IPS DF 19.7 (cell line): ENCODE data around the gene KIF5A.
"Not testable (repeated sequence)": the region's sequence is repeated elsewhere in the genome, so short reads cannot be mapped to it uniquely, and the experiment has no call there.

Source experiments
- DNase-seq: peaks from one replicate; pipeline ENCODE4 v3.0.0-alpha.2; 2013; ENCODE audit warnings: low read depth, low spot score

The KIF5A gene

DNA sequence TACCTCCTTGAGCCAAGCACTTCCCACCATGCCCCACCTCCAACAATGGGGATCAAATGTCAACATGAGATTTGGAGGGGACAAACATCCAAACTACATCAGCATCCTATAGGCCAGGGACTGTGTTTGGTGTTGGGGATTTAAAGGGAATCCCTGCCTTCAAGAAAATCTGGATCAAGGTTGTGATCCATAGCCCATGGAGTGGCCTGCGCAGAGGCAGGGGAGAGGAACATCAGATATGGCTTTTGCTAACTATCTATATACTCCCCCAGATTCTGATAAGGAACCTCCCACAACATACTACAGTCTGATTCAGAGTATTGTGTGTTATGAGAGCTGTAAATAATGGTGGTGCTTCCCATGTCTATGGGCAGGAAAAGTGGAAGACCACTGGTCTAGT lies 5.1 kb downstream of the KIF5A start:
- DNase-seq: no peak

DNA sequence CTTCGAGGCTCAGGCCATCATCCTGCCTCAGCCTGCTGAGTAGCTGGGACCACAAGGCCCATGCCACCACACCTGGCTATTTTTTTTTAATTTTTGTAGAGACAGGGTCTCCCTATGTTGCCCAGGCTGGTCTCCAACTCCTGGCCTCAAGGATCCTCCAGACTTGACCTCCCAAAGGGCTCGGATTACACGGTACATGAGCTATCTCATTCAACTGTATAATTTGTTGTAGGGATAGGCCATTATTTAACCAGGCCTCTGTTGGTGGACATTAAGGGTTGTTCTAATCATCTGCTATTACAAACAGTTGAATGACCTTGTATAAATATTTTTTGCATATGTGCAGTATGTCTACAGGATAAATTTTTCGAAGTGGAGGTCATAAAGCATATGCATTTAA lies 9.0 kb downstream of the KIF5A start:
- no peak for DNase-seq

DNA sequence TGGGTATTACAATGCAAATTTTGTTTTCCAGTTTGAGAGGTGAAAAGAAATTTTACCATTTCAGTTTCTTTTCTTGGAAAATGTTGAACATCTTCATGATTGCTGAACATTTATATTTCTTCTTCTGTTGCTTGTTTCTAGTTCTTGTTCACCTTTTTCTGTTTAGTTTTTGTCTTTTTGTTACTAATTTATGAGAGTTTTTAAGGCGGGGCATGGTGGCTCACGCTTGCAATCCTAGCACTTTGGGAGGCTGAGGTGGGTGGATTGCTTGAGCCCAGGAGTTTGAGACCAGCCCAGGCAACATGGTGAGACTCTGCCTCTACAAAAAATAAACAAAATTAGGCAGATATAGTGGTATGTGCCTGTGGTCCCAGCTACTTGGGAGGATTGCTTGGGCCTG lies 10.7 kb downstream of the KIF5A start:
- no peak for DNase-seq

DNA sequence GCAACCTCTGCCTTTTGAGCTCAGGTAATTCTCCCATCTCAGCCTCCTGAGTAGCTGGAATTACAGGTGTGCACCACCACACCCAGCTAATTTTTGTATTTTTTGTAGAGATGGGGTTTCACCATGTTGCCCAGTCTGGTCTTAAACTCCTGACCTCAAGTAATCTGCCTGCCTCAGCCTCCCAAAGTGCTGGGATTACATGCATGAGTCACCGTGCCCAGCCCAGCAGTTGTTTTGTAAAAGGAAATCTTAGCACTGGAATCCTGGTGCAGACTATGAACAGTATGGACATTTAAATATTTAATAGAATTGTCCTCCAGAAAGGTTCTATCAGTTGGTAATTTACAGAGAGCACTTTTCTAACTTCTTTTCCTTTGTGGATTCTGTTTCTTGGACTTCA lies 11.3 kb downstream of the KIF5A start:
- not testable (repeated sequence) for DNase-seq

DNA sequence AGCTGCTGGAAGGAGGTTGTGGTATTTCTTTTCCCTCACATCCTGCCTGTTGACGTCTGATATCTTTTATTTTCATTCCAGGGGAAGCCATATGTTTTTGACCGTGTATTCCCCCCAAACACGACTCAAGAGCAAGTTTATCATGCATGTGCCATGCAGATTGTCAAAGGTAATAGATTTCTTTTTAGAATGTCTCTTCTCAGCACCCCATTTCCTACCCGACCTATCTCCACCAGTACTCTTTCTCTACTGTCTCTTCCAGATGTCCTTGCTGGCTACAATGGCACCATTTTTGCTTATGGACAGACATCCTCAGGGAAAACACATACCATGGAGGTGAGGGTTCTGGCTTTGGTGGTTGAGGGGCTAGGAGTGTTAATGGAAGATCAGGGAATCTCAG lies 13.5 kb downstream of the KIF5A start:
- DNase-seq: no peak

DNA sequence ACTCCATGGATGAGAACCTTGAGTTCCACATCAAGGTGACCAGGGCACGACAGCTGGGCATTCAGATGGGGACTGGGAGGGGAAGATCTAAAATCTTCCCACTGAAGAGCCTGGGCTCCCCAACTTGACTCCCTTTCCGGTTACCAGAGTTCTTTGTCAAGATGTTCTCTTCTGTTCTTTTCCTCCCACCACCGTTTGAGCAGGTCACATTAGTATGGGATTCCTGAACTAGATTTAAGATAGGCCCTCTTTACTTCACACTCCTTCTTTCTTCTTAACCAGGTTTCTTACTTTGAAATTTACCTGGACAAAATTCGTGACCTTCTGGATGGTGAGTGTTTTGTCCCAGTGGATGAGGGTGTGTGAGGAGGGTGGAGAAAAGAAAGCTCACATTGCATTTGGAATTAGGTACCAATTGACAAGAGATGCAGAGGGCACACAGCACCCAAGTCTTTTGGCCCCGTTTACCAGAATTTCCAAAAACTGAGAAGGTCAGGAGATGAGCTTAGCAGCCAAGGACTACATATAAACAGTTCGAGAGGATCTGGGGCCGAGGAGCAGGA lies 14.4 kb downstream of the KIF5A start:
- no peak for DNase-seq

DNA sequence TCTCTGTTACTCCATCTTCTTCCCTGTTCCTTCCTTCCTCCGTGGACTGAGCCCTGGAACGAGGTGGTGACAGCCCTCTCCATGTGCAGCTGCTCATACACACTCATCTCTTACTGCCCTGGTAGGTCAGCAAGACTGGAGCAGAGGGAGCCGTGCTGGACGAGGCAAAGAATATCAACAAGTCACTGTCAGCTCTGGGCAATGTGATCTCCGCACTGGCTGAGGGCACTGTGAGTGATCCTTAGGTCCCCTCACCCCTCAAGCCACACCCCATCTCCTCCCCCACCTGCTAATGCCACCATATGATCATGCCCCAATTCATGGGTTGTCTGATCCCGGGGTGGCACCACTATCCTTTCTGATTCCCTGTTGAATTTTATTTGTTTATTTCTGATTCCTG lies 19.0 kb downstream of the KIF5A start:
- no peak for DNase-seq

DNA sequence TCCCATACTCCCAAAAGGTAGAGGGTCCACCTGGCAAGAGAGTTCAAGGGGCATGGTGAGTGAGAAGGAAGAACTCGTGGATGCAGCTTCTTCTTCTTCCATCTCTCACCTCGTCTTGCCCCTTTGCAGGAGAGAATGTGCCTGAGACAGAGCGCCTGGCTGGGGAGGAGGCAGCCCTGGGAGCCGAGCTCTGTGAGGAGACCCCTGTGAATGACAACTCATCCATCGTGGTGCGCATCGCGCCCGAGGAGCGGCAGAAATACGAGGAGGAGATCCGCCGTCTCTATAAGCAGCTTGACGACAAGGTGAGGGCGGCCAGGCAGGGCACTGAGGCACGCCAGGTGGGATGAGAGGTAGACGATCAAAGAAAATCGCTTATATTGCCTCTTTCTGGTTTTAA lies 20.0 kb downstream of the KIF5A start:
- no peak for DNase-seq

DNA sequence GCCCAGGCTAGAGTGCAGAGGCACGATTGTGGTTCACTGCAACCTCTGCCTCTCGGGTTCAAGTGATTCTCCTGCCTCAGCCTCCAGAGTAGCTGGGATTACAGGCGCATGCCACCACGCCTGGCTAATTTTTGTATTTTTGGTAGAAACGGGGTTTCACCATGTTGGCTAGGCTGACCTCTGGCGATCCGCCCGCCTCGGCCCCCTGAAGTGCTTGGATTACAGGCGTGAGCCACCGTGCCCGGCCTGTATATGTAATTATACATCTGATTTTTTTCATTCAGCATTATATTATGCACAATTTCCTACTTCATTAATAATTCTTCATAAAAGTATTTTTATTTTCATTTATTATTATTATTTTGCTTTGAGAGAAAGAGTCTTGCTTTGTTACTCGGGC lies 20.6 kb downstream of the KIF5A start:
- DNase-seq: not testable (repeated sequence)

DNA sequence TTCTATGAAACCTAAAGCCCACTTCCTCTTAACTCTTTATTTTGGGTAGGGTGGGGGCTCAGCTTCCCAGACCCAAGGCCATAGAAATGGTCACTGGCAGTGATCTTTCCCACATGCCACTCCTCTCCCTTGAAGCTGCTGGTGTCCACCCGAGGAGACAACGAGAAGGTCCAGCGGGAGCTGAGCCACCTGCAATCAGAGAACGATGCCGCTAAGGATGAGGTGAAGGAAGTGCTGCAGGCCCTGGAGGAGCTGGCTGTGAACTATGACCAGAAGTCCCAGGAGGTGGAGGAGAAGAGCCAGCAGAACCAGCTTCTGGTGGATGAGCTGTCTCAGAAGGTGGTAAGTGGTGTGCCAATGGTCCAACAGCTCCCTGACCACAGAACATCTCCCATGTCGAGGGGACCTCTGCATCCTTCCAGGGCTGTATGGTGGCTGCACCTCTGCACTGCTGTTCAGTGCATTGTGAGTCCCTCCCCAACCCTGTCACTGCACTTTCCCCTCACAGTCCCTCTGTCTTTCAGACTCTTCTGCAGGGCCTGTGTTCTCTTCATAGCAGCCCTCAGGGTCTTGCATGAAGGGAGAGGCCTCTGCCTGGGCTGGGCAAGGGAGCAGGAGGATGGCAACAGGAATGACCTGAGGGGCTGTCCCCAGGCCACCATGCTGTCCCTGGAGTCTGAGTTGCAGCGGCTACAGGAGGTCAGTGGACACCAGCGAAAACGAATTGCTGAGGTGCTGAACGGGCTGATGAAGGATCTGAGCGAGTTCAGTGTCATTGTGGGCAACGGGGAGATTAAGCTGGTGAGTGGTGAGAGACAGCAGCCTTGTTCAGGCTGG lies 22.3 kb downstream of the KIF5A start:
- no peak for DNase-seq

DNA sequence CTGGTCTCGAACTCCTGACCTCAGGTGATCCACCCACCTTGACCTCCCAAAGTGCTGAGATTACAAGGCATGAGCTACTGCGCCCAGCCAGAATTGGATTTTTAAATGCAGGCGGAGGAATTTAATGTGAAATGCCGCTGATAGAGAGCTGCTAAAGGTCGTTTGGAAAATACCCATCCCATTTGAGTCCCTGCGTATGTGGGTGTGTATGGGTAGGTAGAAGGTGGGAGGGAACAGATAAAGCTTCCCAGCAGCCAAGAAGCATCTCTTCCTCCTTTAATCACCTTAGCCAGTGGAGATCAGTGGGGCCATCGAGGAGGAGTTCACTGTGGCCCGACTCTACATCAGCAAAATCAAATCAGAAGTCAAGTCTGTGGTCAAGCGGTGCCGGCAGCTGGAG lies 25.0 kb downstream of the KIF5A start:
- no peak for DNase-seq

DNA sequence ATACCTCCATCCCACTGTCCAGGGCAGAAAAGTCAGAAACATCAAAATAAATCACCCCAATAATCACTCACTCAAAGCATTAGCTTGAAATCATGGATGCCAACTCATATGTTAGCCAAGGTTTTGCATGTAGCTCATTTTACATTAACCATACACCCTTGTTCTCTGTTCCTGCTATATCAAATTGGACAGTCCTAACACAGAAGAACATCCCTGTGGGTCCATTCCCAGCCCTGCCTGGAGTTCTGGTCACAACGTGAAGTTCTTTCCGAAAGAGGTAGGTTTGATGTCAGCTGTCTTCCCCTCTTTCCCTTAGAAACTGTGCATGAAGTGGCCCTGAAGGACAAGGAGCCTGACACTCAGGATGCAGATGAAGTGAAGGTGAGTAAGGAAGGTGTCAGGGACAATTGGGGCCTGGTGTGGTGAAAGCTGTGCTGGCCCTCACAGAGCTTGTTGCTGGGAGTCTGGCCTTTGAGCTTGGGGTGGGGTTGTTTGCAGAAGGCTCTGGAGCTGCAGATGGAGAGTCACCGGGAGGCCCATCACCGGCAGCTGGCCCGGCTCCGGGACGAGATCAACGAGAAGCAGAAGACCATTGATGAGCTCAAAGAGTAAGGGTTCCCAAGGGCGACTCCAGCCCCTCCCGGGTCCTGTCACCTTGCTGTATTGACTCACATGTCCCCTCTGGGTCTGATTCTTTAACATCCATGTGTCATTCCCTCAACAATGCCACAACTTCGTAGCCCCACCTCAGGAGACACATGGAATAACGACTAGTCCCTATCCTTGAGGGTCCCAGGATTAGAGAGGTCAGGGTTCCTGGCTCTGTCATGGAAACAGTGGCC lies 26.1 kb downstream of the KIF5A start:
- no peak for DNase-seq

DNA sequence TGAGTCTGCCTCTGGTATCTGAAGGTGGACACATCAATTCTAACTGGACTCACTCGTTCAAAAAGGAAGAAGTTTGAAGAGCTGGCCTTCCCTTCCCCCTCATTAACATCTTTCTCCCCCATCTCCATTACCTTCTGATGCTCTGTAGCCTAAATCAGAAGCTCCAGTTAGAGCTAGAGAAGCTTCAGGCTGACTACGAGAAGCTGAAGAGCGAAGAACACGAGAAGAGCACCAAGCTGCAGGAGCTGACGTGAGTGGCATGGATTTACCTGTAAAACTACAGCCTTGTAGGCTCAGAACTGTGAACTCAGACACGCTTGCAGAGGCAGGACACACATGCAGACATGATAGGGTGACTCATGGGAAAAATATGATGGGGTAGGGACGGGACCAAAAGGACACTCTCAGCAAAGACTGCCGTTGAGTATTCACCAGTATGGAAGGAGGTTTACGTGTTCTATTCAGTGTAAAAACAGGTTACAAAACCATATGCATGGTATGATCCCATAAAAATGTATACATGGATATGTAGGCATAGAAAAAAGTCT lies 26.8 kb downstream of the KIF5A start:
- no peak for DNase-seq

DNA sequence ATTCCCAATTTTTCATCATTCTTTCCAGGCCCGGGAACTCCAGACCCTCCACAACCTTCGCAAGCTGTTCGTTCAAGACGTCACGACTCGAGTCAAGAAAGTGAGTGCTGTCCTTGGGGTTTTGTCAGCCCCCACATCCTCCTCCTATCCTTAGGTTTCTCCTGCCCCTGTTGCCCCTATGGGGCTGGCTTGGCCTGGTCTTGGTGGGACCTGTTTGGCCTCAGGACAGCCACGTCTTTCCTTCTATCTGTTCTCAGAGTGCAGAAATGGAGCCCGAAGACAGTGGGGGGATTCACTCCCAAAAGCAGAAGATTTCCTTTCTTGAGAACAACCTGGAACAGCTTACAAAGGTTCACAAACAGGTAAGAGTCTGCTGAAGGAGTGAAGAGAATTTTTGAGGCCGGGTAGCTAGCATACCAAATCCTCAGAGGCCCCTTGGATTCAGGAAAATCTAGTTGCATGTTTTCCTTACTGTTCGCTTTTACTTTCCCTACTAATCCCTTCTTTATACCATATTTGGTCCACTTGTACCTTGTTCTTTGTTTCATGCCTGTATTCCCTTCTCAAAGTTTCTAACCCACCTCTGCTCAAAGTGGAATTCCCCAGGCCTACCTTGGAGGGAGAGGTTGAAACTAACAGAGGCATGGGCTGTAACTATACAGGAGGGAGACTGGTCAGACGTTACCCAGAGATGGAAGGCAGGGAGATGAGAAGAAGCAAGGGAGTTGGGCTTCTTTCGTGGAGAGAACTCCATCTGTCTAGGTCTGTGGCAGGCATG lies 28.3 kb downstream of the KIF5A start:
- DNase-seq: no peak

DNA sequence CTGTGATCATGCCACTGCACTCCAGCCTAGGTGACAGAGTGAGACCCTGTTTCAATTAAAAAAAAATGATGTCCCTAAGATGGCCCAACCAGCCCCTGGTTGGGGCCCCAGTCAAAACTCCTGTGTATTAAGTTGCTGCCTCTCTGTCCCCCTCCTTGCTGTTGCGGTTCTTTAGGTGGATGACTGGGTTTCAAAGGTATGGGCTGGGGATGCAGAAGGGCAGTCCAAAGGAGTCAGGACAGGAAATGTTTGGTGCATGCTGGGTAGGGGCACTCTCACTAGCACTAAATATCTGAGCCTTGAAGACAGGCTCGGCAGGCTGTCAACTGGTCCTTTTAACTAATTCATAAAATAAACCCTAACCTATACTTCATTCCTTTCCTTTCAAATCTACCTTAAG lies 29.2 kb downstream of the KIF5A start:
- no peak for DNase-seq

DNA sequence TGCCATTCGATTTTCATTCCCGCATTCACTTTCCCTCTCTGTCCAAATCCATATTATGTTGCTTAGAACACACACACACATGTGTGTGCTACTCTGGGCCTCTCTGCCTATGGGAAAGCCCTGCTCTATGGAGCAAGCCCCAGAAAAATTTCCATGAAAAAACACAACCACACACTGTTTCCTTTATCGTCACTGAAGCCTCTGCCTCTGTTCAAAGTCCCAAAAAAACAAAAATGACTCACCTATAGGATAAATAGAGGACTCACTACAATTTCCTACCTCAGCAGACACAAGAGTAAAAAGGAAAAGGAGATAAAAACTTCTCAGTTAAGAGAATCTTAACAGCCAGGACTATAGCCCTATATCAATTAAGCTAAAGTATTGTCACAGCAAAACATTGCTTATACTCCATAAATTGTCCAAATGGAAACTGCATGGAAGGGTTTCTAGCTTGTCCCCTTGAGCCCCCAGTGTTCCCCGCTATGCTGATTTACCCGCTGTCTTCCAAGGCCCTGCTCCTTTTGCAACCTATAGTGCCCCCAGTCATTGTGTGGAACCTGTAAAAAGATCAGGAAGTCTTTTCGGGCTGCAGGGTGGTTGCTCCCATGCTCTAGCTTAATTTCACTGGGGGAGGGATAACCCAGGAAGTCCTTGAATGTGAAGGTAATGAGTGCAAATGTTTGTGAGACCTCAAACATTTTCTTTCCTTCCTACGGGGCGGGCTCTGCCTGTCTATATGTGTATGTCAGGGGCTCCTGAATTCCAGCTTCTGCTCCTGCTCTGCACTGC lies 30.0 kb downstream of the KIF5A start:
- no peak for DNase-seq

DNA sequence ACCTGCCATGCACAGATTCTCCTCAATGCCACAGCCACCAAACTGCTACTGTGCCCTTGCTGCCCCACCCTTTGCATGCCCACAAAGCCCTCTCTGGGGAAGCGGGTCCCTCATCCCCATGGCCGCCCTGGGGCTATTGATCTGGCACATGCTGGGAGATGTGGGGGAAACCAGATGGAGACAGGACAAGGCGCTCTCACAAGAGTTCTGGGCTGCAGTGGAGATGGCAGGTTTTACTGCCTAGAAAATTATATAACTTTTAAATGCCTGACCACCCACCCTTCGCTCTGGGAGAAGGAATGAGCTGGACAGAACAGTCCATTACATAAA lies 30.6 kb downstream of the KIF5A start:
- DNase-seq: no peak

DNA sequence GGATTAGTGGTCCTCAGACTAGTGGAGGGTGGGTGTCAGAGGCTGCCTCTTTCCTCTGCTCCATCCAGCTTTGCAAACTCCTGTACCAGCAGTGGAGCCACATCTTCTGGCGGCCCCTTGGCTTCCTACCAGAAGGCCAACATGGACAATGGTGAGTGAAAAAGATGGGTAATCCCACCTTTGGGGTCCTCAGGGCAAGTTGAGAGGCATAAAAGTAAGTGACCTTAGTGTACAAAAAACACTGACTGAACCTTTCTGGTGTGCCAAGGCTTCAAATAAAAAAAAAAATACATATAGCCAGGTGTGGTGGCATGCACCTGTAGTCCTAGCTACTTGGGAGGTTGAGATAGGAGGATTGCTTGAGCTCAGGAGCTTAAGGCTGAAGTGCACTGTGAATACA lies 32.0 kb downstream of the KIF5A start:
- no peak for DNase-seq

DNA sequence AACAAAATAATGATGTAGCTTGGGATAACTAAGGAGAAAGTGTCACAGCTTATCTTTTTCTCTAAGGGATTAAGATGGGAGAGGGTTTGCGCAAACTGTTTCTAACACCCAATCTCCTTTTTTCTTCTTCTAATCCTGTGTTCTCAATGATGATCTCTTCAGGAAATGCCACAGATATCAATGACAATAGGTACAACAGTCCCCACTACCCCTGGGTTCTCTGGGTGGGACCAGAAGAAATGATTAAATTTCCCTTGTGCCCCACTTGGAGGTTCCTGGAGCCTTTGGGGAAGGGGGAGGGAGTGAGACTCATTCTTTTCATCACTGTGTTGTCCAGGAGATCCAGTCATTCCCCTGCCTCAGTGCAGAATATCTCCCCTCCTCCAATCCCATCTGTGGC lies 32.6 kb downstream of the KIF5A start:
- no peak for DNase-seq

DNA sequence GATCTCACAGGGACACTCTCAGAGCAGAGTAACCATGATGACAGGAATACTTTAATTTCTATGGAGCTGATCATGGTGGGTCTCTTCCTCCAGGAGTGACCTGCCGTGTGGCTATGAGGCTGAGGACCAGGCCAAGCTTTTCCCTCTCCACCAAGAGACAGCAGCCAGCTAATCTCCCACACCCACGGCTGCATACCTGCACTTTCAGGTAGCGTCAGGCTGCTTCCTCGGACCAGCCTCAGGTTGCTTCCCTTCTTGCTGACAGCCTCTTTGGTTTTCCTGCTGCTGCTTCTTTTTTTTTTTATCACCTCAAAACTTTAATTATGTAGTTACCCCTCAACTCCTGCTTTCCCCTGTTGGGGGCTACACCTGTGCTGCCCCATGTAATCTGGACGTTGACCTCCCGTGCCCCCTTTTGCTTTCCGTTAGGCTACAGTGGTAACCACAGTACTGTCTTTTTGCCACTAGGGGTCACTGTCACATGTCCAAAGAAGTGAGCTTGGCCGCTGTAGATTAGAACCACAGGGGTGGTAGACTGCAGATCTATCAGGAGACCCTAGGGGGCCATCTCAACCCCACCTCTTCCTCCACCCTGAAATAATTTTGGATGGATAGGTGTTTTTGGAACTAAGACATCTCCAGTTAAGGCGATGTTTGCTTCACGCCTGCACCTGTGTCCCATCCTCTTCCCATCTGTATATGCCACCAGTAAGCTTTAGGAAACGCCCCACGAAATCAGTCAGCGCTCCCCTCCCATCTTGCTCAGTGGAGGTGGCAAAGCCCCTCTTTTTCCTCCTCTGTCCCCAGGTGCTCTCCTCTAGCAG lies 33.4 kb downstream of the KIF5A start:
- peak; percentile 67 for DNase-seq
